ENCODE results near the gene SLX9.

Gene SLX9

GRCh38 chr21:44994047-44994694 lies 54.3 kb downstream of the SLX9 start:
- no peak for DNase-seq

- DNase-seq: no peak
Measured at GRCh38 chr21:44994695-44995342, 55.0 kb downstream of the SLX9 start.

GRCh38 chr21:44995343-44995941 lies 55.6 kb downstream of the SLX9 start:
- no peak for DNase-seq

GRCh38 chr21:44996096-44996495 lies 56.3 kb downstream of the SLX9 start:
- no peak for DNase-seq

- DNase-seq: no peak
Measured at GRCh38 chr21:44996501-44996921, 56.7 kb downstream of the SLX9 start.

- no peak for DNase-seq
Measured at GRCh38 chr21:44996983-44997936, 57.4 kb downstream of the SLX9 start.

GRCh38 chr21:44998086-44998620 lies 58.3 kb downstream of the SLX9 start:
- no peak for DNase-seq

GRCh38 chr21:44998621-44999427 lies 59.0 kb downstream of the SLX9 start:
- DNase-seq: no peak

- no peak for DNase-seq
Measured at GRCh38 chr21:44999428-44999971, 59.7 kb downstream of the SLX9 start.

- no peak for DNase-seq
Measured at GRCh38 chr21:44999972-45000636, 60.3 kb downstream of the SLX9 start.

- no peak for DNase-seq
Measured at GRCh38 chr21:45000637-45001133, 60.9 kb downstream of the SLX9 start.

- DNase-seq: peak; percentile 35
Measured at GRCh38 chr21:45001134-45002095, 61.6 kb downstream of the SLX9 start.

GRCh38 chr21:45002381-45003204 lies 62.8 kb downstream of the SLX9 start:
- DNase-seq: no peak

- no peak for DNase-seq
Measured at GRCh38 chr21:45003331-45004058, 63.7 kb downstream of the SLX9 start.

- no peak for DNase-seq
Measured at GRCh38 chr21:45004059-45004422, 64.2 kb downstream of the SLX9 start.

- DNase-seq: no peak
Measured at GRCh38 chr21:45004481-45005247, 64.8 kb downstream of the SLX9 start.

- no peak for DNase-seq
Measured at GRCh38 chr21:45006536-45007095, 66.8 kb downstream of the SLX9 start.
